ENCODE data around the gene ZBED3. TPM values are rescaled to one million over a fixed set of nuclear protein-coding genes. Genes with fewer than 3 reads are reported as not detected.

Gene ZBED3
- total and polyA plus RNA-seq, 2 donors (not counting 1 experiment from before 2014, with no cell fraction given), result 0.30 to 1.2 TPM

DNA sequence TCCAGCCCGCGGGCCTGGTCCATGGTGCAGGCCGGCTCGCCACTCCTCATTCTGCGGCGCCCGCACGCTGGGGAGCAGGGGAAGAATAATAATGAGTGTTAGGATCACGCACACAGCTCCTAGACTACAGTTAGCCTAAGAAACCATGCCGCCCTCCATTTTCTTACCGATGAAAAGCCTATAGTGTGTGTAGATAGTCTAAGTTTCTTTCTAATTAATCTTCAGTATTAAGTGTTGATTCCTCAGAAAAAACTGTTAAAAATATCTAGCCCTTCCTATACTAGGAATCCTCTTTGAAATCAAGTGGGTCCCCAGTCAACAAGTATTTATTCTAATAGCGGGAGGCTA, 9.3 kb downstream of the ZBED3 start:
- H3K9me3 ChIP-seq (ENCODE audit: control extremely low read depth in 1 of 3, control insufficient read depth in 2 of 3, insufficient read depth in 1 of 3, low read length in 2 of 3), result peaks cover 0 to 2% (median 0%) of the 10 kb centered on the region in 3 donors
- H3K9ac ChIP-seq (ENCODE audit: low read length), result peak overlapping the region; percentile 29
- CTCF ChIA-PET, result interaction anchor here (0.6 to 3.1 kb wide), 9 partner anchors 9 to 476 kb away, joined by 3 to 17 read pairs (median 3); partner anchors contain the start of genes AGGF1 and ZBED3
- no peaks in the 10 kb centered on the region for H3K36me3 ChIP-seq (replicated peaks in 1 of 2; ENCODE audit: control extremely low read depth in 1 of 2, control insufficient read depth in 1 of 2, extremely low read depth in 1 of 2, insufficient read depth in 2 of 2, low read length in 1 of 2)
- Mint-ChIP-seq H3K27me3 (peaks cover 5% of the 10 kb centered on the region), H3K9me3 (ENCODE audit: insufficient read depth) (peaks cover 5% of the 10 kb centered on the region), H3K4me1 (peaks cover 14% of the 10 kb centered on the region), H3K4me3 (peak overlapping the region; percentile 68), H3K27ac (no peak overlapping the region)
- H3K4me2 ChIP-seq (replicated peaks; ENCODE audit: low read depth, low read length, poor library complexity, severe bottlenecking), result peak overlapping the region; percentile 76
- peak overlapping the region in 3 of 5 experiments; percentile 33 to 43 (median 38) for H3K4me3 ChIP-seq (ENCODE audit: control extremely low read depth in 1 of 5, extremely low read depth in 1 of 5, insufficient read depth in 1 of 5, low read depth in 2 of 5, low read length in 4 of 5)
- no peaks in the 10 kb centered on the region for H3K27me3 ChIP-seq (replicated peaks in 1 of 4; ENCODE audit: control extremely low read depth in 1 of 4, control insufficient read depth in 3 of 4, insufficient read depth in 4 of 4, low read length in 3 of 4)
- H3K27ac ChIP-seq (ENCODE audit: low read length in 2 of 2), result no peak overlapping the region
- POLR2A ChIA-PET, result no interaction called here
- peaks cover 6% of the 10 kb centered on the region for H4K20me1 ChIP-seq (ENCODE audit: control insufficient read depth, insufficient read depth, low read length, poor library complexity, severe bottlenecking)
- H3K4me1 ChIP-seq (ENCODE audit: control insufficient read depth in 2 of 2, insufficient read depth in 2 of 2, low read length in 2 of 2), result peaks cover 5 to 6% of the 10 kb centered on the region in 2 donors
- no peak for DNase-seq
- no peak for ATAC-seq (ENCODE audit: low read depth)
- intact Hi-C loops (cut with micrococcal nuclease), result loop anchor here (1.0 to 5.0 kb wide), 2 partner anchors 210 to 476 kb away; no protein-coding TSS in a partner anchor
- H3K79me2 ChIP-seq (ENCODE audit: control insufficient read depth, insufficient read depth, low read length), result no peaks in the 10 kb centered on the region
- 17% methylated on average over 2 of the region's 12 CpGs for WGBS (ENCODE audit: insufficient coverage)
- no peak for TF ChIP-seq EZH2 (IDR thresholded peaks at IDR 0.05; ENCODE audit: borderline replicate concordance, insufficient read depth, low read depth, low read length, poor library complexity, severe bottlenecking)
- TF ChIP-seq, protein P1, sequence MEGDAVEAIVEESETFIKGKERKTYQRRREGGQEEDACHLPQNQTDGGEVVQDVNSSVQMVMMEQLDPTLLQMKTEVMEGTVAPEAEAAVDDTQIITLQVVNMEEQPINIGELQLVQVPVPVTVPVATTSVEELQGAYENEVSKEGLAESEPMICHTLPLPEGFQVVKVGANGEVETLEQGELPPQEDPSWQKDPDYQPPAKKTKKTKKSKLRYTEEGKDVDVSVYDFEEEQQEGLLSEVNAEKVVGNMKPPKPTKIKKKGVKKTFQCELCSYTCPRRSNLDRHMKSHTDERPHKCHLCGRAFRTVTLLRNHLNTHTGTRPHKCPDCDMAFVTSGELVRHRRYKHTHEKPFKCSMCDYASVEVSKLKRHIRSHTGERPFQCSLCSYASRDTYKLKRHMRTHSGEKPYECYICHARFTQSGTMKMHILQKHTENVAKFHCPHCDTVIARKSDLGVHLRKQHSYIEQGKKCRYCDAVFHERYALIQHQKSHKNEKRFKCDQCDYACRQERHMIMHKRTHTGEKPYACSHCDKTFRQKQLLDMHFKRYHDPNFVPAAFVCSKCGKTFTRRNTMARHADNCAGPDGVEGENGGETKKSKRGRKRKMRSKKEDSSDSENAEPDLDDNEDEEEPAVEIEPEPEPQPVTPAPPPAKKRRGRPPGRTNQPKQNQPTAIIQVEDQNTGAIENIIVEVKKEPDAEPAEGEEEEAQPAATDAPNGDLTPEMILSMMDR (IDR thresholded peaks at IDR 0.05), result peak; percentile 36
- peak overlapping the region; percentile 48 for H2AFZ ChIP-seq (ENCODE audit: insufficient read depth, low read depth, low read length, poor library complexity, severe bottlenecking)

Measured in B cell (primary cell).